A172 (cell line): Measurements from ENCODE around the gene C1orf21. TPM values are rescaled to one million over a fixed set of nuclear protein-coding genes. Genes with fewer than 3 reads are reported as not detected.
A peak's percentile ranks its signal among the peaks of the same experiment; 100 is the strongest.

Experiments
- DNase-seq: peaks from one replicate; pipeline ENCODE4 v3.0.0-alpha.2; 2015; ENCODE audit warnings: low spot score
- total RNA-seq: library from RNA; depleted of rRNA; stranded (reverse); fragments of >200 nt; shearing (Covaris generic); gene quantifications from 2 replicates; pipeline ENCODE4 v1.2.3, GENCODE V29; 2014

The C1orf21 gene
- total RNA-seq, 1 experiment from 2014 or later = 26.1 TPM

DNA sequence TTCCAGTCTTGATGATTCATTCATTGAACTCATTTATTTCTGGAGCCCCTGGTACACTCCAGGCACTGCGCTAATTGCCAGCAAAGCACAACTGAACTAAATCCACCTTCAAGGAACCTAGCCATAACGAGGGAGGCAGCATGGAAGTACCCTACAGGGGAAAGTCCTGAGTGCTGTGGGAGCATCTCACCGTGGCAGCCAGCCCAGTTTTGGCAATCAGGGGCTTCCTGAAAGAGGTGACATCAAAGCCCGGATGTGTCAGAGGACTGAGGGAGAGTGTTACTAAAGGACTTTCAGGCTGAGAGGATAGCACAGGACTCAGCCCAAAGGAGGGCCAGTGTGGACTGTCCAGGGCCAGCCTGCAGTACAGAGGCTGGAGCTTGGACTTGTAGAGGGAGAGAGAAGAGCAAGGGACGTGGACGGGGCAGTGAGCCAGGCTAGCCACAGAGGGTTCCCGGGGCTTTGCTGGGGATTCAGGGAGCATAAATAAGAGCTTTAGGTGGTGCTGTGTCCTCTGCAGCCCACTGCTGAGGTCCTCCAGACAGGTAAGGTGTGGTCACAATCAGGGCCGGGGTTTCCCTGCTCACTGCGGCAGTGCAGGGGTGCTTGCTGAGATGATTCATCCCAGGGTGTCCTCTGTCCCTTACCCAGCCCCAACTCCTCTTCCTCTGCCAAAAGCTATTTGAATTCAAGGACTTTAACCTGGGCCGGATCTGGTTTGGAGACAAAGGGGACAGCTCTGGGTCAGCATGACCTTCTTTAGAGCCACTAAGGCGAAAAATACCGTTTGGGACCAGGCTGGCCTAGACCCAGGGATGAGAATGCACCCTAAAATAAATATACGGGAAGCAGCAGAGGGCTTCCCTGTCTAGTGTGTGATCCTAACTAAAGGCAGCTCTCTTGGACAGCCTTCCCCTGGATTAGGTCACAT, 239.5 kb downstream of the C1orf21 start:
- no peak for DNase-seq

GRCh38 chr1:184627007-184627341, 240.1 kb downstream of the C1orf21 start:
- DNase-seq = no peak

GRCh38 chr1:184629266-184629665, 242.4 kb downstream of the C1orf21 start:
- no peak for DNase-seq

DNA sequence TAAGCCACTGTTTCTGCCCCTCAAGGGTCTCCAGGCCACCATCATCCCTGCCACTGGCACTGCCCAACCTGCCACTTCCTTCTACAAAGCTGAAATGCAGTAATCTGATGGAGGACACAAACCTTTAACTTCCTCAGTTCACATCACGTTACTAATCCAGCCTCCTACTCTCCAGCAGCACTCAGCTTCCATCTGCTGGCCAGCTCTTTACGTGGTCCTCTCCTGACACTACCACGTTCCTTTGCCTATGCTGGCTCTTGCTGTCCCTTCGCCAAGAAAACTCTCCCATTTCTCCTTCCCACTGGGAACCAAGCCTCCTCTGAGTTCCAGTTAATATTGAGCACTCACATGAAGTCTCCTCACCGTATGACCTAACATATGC, 243.8 kb downstream of the C1orf21 start:
- DNase-seq = no peak

GRCh38 chr1:184632415-184633175, 245.8 kb downstream of the C1orf21 start:
- DNase-seq = no peak

DNA sequence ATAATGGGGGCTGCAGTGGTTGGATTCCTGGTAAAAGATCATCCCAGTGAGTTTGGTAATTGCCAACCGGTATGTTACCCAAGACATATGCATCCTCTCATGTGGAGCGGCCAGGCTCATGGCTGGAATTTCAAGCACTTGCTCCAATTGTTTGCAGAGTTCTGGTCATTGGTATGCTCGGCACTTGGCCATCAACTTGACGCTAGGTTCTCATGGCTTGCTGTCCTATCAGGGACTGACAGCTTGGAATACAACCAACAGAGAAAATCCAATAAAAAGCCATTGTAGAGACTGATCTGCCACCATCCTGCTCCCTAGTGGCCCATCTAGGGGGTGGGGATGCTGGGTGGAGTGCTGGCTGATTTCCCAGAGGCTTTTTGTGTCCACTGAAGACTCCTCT, 247.0 kb downstream of the C1orf21 start:
- no peak for DNase-seq

DNA sequence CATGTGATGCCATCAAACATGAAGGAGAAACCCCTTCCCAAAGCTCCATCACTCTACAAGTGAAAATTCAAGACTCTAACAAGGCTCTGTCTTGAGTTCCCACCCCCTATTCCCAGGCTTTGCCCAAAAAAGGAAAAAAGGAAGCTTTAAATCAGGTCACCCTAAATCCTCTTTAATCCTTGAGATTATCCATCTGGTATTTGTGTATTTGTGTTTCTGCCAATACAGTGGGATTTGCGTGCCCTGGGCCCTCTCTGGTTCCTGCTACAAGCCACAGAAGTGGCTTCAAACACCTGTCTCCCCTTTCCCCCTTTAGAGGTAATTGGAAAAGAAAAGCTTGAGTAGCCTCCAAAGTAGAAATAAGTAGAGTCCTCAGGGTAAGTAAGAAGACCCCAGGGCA, 247.5 kb downstream of the C1orf21 start:
- no peak for DNase-seq

- peak; percentile 11 for DNase-seq
These were observed 248.6 kb downstream of the C1orf21 start for GRCh38 chr1:184635347-184635979.

GRCh38 chr1:184635980-184636431, 249.2 kb downstream of the C1orf21 start:
- no peak for DNase-seq

DNA sequence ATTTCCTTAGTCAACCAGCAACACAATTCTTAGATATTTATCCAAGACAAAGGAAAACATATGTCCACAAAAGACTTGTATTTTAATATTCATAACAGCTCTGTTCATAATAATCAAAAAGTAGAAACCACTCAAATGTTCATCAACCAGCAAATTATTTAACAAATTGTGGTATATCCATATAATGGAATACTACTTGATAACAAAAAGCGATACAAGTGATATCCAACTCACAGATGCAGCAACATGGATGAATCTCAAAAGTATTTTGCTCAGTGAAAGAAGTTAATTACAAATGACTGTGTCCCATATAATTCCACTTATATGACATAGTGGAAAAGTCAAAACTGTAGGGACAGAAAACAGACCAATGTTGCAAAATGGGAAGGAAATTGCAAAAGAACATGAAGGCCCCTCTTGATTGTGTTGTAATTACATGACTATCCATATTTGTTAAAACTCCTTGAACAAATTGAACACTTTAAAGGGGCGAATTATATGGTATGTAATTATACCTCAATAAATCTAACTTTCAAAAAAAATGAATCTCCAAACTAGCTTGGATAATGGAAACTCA, 250.9 kb downstream of the C1orf21 start:
- no peak for DNase-seq

- no peak for DNase-seq
These were observed 252.4 kb downstream of the C1orf21 start for GRCh38 chr1:184639205-184639604.

- DNase-seq = no peak
These were observed 253.7 kb downstream of the C1orf21 start for GRCh38 chr1:184640505-184640904.

DNA sequence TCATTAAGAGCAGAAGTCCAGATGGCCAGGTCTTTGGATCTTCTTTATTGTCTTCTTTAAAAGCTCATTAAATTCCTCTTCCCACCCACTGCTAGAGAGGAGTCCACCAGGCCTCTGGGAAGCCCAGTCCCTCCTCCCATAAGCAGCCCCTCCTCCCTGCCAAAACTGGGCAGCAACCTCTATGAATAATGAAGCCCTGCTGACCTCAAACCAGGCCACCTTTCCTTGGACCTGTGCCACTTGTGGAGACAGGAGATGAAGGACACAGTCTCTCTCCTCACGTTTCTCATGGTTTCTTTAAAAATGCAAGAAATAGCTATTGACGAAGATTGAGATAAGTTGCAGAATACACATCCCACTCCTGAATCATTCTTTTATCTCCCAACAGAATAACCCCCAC, 255.1 kb downstream of the C1orf21 start:
- no peak for DNase-seq

GRCh38 chr1:184643661-184644060, 256.8 kb downstream of the C1orf21 start:
- no peak for DNase-seq

DNA sequence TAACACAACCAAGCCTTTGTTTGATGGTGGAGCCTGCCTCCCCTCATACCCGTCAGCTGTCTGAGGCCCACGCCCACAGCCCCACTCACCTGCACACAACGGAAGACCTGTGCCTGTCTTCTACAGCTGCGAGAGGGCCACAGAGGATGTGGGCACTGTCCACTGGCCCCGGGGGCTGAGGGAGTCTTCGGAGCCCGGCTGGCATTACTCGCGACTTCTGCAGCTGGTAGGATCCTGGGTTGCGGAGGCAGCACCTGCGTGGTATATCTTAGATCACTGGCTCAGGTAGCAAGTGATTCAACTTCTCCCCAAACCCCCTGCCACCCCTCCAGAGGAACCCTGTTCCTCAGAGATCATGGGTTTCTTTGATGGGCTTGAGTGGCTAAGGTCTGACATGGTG, 257.9 kb downstream of the C1orf21 start:
- no peak for DNase-seq

DNA sequence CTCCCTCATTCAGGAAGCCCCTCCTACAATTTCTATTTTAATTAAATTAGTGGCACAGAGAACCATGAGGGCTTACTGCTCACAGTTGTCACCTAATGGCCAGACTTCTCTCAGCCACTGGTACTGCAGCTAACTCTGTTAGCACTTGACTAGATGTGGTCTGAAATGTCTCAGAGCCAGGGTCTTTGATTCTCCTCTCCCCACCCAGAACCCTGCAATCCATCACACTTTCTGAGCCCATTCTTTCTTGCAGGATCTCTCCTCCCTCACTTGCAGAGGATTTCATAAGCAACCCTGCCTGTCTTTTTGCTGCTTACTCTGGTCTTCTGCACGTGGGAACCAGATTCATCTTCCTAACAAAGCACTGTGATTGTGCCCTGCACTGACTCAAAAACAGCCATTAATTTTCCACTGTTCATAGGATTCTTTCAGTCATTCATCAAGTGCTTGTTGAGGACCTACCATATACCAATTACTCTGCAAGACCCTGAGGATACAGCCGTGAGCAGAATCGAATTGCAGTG, 259.4 kb downstream of the C1orf21 start:
- no peak for DNase-seq

- DNase-seq = no peak
These were observed 260.0 kb downstream of the C1orf21 start for GRCh38 chr1:184646824-184647223.

- DNase-seq = no peak
These were observed 260.6 kb downstream of the C1orf21 start for GRCh38 chr1:184647471-184647870.

DNA sequence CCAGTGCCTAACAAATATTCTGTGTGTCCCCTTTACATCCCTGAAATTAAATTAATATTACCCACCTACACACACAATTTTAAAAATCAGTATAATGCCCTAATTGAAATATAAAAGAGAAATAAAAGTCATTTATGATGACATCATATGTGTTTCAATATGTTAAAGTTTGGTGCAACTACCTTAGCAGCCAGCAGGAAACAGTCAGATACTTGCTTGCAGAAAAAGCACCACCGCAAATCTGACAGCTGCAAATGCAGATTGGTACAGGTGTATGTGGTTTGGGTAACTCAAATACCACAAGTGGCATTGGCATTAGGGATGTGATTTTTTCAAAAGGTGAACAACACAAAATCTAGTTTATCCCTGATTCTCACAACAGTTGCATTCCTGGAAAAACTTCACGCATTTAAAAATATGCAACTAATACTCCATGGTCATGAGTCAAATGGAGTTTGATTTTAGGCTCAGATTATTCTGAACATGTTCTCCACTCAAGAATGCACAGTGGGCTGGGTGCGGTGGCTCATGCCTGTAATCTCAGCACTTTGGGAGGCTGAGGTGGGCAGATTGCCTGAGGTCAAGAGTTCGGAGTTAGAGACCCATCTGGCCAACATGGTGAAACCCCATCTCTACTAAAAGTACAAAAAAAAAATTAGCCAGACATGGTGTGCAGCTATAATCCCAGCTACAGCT, 261.5 kb downstream of the C1orf21 start:
- no peak for DNase-seq

- DNase-seq = no peak
These were observed 262.0 kb downstream of the C1orf21 start for GRCh38 chr1:184648856-184649201.

DNA sequence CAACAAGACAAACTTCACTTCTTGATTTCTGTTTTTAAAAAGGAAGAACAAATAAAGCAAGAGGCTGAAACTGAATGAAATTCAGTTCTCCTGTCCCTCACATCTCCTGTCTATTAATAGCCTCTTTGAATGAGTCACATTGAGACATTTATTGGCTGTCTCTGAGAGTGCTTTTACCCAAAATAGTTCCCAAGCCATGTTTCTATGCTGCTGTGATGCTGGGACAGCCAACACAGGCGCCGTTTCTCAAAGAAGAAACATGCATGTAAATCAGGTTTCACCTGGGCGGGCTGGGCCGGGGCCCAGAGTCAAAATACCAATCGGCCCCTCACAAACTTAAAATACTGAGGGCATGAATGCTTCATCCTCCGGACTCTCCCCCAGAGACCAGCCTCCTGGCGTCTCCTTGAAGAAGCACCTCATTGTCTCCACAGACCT, 262.6 kb downstream of the C1orf21 start:
- DNase-seq = peak; percentile 18
